ENCODE data around the gene CDKAL1.
"Not testable (repeated sequence)": the region's sequence is repeated elsewhere in the genome, so short reads cannot be mapped to it uniquely, and the experiment has no call there.

Gene CDKAL1

DNA sequence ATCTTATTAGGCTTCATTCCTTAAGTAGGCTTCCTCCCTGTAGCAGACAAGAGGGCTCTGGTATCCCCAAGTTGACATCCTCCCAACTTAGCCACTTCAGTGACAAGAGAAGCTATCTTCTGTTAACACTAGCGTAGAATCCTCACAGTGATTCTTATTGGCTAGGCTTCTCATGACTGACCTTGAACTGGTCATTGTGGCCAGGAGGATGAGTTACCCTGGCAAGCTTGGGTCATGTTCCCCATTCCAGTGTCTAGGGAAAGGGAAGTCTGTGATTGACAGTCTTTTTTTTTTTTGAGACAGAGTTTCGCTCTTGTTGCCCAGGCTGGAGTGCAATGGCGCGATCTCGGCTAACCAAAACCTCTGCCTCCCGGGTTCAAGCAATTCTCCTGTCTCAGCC lies 7.1 kb downstream of the CDKAL1 start:
- no peak overlapping the region for H3K4me3 ChIP-seq (ENCODE audit: low read depth, low read length)
- POLR2A ChIA-PET = no interaction called here
- DNase-seq (ENCODE audit: low read depth, low spot score) = no peak
- TF ChIP-seq CTCF (IDR thresholded peaks at IDR 0.05; ENCODE audit: insufficient read depth, low read length, missing control alignments) = no peak
- CTCF ChIA-PET = no interaction called here

DNA sequence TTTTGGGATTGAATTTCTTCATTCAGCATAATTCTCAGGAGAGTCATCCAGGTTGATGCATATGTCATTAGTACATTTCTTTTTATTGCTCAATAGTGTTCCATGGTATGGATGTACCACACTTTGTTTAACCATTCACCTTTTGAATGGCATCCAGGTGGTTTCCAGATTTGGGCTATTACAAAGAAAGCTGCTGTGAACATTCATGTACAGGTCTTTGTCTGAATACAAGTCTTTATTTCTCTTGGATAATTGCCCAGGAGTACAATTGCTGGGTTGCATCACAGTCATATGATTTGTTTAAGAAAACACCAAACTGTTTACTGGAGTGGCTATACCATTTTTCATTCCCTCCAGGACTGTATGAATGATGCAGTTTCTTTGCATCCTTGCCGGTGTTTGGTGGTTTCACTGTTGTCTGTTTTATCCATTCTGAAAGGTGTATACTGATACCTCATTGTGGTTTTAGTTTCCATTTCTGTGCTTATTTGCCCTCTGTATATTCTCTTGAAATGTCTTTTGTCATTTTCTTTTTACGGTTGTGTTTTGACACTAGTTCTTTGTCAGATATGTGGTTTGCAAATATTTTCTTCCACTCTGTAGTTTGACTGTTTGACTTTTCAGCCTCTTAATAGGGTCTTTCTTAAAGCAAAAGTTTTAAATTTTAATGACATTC lies 8.8 kb downstream of the CDKAL1 start:
- H3K4me3 ChIP-seq (ENCODE audit: low read depth, low read length) = no peak overlapping the region
- no peak for DNase-seq (ENCODE audit: low read depth, low spot score)
- CTCF ChIA-PET = interaction anchor here (0.6 kb wide), 1 partner anchor 13 kb away, joined by 3 read pairs; no protein-coding TSS in a partner anchor
- POLR2A ChIA-PET = interaction anchor here (1.0 kb wide), 1 partner anchor 1050 kb away, joined by 3 read pairs; the partner anchor contains the start of gene SOX4
- no peak for TF ChIP-seq CTCF (IDR thresholded peaks at IDR 0.05; ENCODE audit: insufficient read depth, low read length, missing control alignments)

DNA sequence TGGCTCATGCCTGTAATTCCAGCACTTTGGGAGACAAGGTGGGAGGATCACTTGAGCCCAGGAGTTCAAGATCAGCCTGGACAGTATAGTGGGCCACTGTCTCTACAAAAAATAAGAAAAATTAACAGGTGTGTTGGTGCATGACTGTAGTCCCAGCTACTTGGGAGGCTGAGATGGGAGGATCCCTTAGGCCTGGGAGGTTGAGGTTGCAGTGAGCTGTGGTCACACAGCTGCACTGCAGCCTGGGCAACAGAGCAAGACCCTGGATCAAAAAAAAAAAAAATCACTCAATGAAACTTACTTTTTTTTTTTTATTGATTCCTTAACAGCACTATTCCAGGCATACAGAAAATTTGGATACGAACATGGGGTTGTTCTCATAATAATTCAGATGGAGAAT lies 14.0 kb downstream of the CDKAL1 start:
- POLR2A ChIA-PET = no interaction called here
- TF ChIP-seq CTCF (IDR thresholded peaks at IDR 0.05; ENCODE audit: insufficient read depth, low read length, missing control alignments) = no peak
- CTCF ChIA-PET = no interaction called here
- DNase-seq (ENCODE audit: low read depth, low spot score) = no peak
- no peak overlapping the region for H3K4me3 ChIP-seq (ENCODE audit: low read depth, low read length)

GRCh38 chr6:20549398-20549797 lies 15.1 kb downstream of the CDKAL1 start:
- POLR2A ChIA-PET; DNase-seq (ENCODE audit: low read depth, low spot score): not testable (repeated sequence)
- CTCF ChIA-PET = interaction anchor here (0.6 to 2.7 kb wide), 3 partner anchors 11 to 19 kb away, joined by 3 to 7 read pairs (median 7); no protein-coding TSS in a partner anchor

GRCh38 chr6:20554326-20554725 lies 20.1 kb downstream of the CDKAL1 start:
- POLR2A ChIA-PET = no interaction called here

More at GRCh38 chr6:20549398-20549797, 15.1 kb downstream of the CDKAL1 start:
- not testable (repeated sequence) for H3K4me3 ChIP-seq (ENCODE audit: low read depth, low read length)

GRCh38 chr6:20554817-20555216 lies 20.6 kb downstream of the CDKAL1 start:
- DNase-seq (ENCODE audit: low read depth, low spot score) = no peak
- no peak for TF ChIP-seq CTCF (IDR thresholded peaks at IDR 0.05; ENCODE audit: insufficient read depth, low read length, missing control alignments)
- POLR2A ChIA-PET = no interaction called here
- CTCF ChIA-PET = interaction anchor here (1.3 to 1.7 kb wide), 2 partner anchors 8 to 11 kb away, joined by 4 to 5 read pairs; no protein-coding TSS in a partner anchor
- no peak overlapping the region for H3K4me3 ChIP-seq (ENCODE audit: low read depth, low read length)

More at GRCh38 chr6:20554326-20554725, 20.1 kb downstream of the CDKAL1 start:
- H3K4me3 ChIP-seq (ENCODE audit: low read depth, low read length) = no peak overlapping the region
- DNase-seq (ENCODE audit: low read depth, low spot score) = no peak
- CTCF ChIA-PET = interaction anchor here (1.3 to 1.7 kb wide), 2 partner anchors 9 to 12 kb away, joined by 4 to 5 read pairs; no protein-coding TSS in a partner anchor
- no peak for TF ChIP-seq CTCF (IDR thresholded peaks at IDR 0.05; ENCODE audit: insufficient read depth, low read length, missing control alignments)
